HEK293 (cell line): ENCODE data around the gene CAB39.

Source experiments
- BCL6B ChIP-seq: fragments of 450-650 bp; formaldehyde crosslinking; IDR thresholded peaks from 2 replicates; pipeline ENCODE4 v1.5.1; 2017; ENCODE audit warnings: missing biosample characterization, missing genetic modification characterization
- GLIS1 ChIP-seq: fragments of 450-650 bp; formaldehyde crosslinking; IDR thresholded peaks from 2 replicates; pipeline ENCODE4 v1.5.1; 2016; ENCODE audit warnings: missing biosample characterization, missing genetic modification characterization
- HOXC10 ChIP-seq: sonication (generic); formaldehyde crosslinking; IDR thresholded peaks from 2 replicates; pipeline ENCODE4 v1.8.1; 2023; ENCODE audit warnings: mild to moderate bottlenecking, missing genetic modification reagents
- MYNN ChIP-seq: fragments of 450-650 bp; formaldehyde crosslinking; IDR thresholded peaks from 2 replicates; pipeline ENCODE4 v1.5.1; 2016; ENCODE audit warnings: missing biosample characterization, missing genetic modification characterization, borderline replicate concordance
- SCRT1 ChIP-seq: fragments of 450-650 bp; formaldehyde crosslinking; IDR thresholded peaks from 2 replicates; pipeline ENCODE4 v1.5.1; 2016; ENCODE audit warnings: missing biosample characterization, missing genetic modification characterization, borderline replicate concordance
- SP7 ChIP-seq: fragments of 450-650 bp; formaldehyde crosslinking; IDR thresholded peaks from 2 replicates; pipeline ENCODE4 v1.5.1; 2016; ENCODE audit warnings: missing biosample characterization, missing genetic modification characterization
- TCF7L2 ChIP-seq: IDR thresholded peaks from 2 replicates; pipeline ENCODE4 v1.6.1; 2011; ENCODE audit warnings: low read depth, mild to moderate bottlenecking, inconsistent platforms, low read length, moderate library complexity, borderline replicate concordance
- WT1 ChIP-seq: fragments of 450-650 bp; formaldehyde crosslinking; IDR thresholded peaks from 2 replicates; pipeline ENCODE4 v1.5.1; 2016; ENCODE audit warnings: missing biosample characterization, missing genetic modification characterization
- ZBTB17 ChIP-seq: fragments of 450-650 bp; formaldehyde crosslinking; IDR thresholded peaks from 2 replicates; pipeline ENCODE4 v1.5.1; 2016; ENCODE audit warnings: missing biosample characterization, missing genetic modification characterization
- ZFP41 ChIP-seq: fragments of 450-650 bp; formaldehyde crosslinking; IDR thresholded peaks from 2 replicates; pipeline ENCODE4 v1.5.1; 2016; ENCODE audit warnings: missing biosample characterization, missing genetic modification characterization, borderline replicate concordance
- ZNF146 ChIP-seq: fragments of 450-650 bp; formaldehyde crosslinking; IDR thresholded peaks from 2 replicates; pipeline ENCODE4 v1.5.1; 2016; ENCODE audit warnings: missing biosample characterization, missing genetic modification characterization
- ZNF26 ChIP-seq: fragments of 450-650 bp; formaldehyde crosslinking; IDR thresholded peaks from 2 replicates; pipeline ENCODE4 v1.5.1; 2016; ENCODE audit warnings: missing biosample characterization, missing genetic modification characterization
- ZNF274 ChIP-seq, 2 experiments: fragments of 200-500 bp in 1 of 2; fragments of 450-650 bp in 1 of 2; sonication (Bioruptor generic) in 1 of 2; formaldehyde crosslinking in 1 of 2; IDR thresholded peaks; 2 replicates each; pipeline versions ENCODE4 v1.5.1 to v1.6.1; 2014 to 2016; ENCODE audit warnings: borderline replicate concordance in 1 of 2, inconsistent platforms in 1 of 2, low read length in 1 of 2, missing biosample characterization in 1 of 2, missing genetic modification characterization in 1 of 2
- ZNF311 ChIP-seq: fragments of 450-650 bp; formaldehyde crosslinking; IDR thresholded peaks from 2 replicates; pipeline ENCODE4 v1.5.1; 2017; ENCODE audit warnings: missing biosample characterization, missing genetic modification characterization, borderline replicate concordance
- ZNF350 ChIP-seq: fragments of 450-650 bp; formaldehyde crosslinking; IDR thresholded peaks from 2 replicates; pipeline ENCODE4 v1.5.0; 2017; ENCODE audit warnings: missing biosample characterization, mild to moderate bottlenecking, missing genetic modification characterization
- ZNF366 ChIP-seq: fragments of 450-650 bp; formaldehyde crosslinking; conservative IDR thresholded peaks from 2 replicates; pipeline ENCODE4 v1.5.1; 2016; ENCODE audit warnings: missing biosample characterization, missing genetic modification characterization
- ZNF426 ChIP-seq: fragments of 450-650 bp; formaldehyde crosslinking; IDR thresholded peaks from 2 replicates; pipeline ENCODE4 v1.5.1; 2017; ENCODE audit warnings: missing biosample characterization, missing genetic modification characterization, mild to moderate bottlenecking, inconsistent platforms, moderate library complexity
- ZNF449 ChIP-seq: fragments of 450-650 bp; formaldehyde crosslinking; IDR thresholded peaks from 2 replicates; pipeline ENCODE4 v1.5.1; 2017; ENCODE audit warnings: missing biosample characterization, mild to moderate bottlenecking, missing genetic modification characterization, moderate library complexity
- ZNF48 ChIP-seq: fragments of 450-650 bp; formaldehyde crosslinking; IDR thresholded peaks from 2 replicates; pipeline ENCODE4 v1.5.1; 2016; ENCODE audit warnings: missing biosample characterization, missing genetic modification characterization
- ZNF501 ChIP-seq: fragments of 450-650 bp; formaldehyde crosslinking; IDR thresholded peaks from 2 replicates; pipeline ENCODE4 v1.5.1; 2016; ENCODE audit warnings: missing biosample characterization, missing genetic modification characterization
- ZNF548 ChIP-seq: fragments of 450-650 bp; formaldehyde crosslinking; IDR thresholded peaks from 2 replicates; pipeline ENCODE4 v1.5.1; 2016; ENCODE audit warnings: missing biosample characterization, missing genetic modification characterization
- ZNF558 ChIP-seq: fragments of 450-650 bp; formaldehyde crosslinking; IDR thresholded peaks from 2 replicates; pipeline ENCODE4 v1.5.1; 2016; ENCODE audit warnings: missing biosample characterization, missing genetic modification characterization
- ZNF600 ChIP-seq: fragments of 450-650 bp; formaldehyde crosslinking; IDR thresholded peaks from 2 replicates; pipeline ENCODE4 v1.5.1; 2016; ENCODE audit warnings: missing biosample characterization, missing genetic modification characterization
- ZNF76 ChIP-seq: fragments of 450-650 bp; formaldehyde crosslinking; IDR thresholded peaks from 2 replicates; pipeline ENCODE4; 2016; ENCODE audit warnings: low read depth, missing biosample characterization, missing genetic modification characterization, borderline replicate concordance
- ZNF791 ChIP-seq: fragments of 450-650 bp; formaldehyde crosslinking; IDR thresholded peaks from 2 replicates; pipeline ENCODE4 v1.5.1; 2016; ENCODE audit warnings: missing biosample characterization, missing genetic modification characterization
- ZNF792 ChIP-seq: fragments of 450-650 bp; formaldehyde crosslinking; IDR thresholded peaks from 2 replicates; pipeline ENCODE4 v1.5.1; 2016; ENCODE audit warnings: missing biosample characterization, missing genetic modification characterization
- TF ChIP-seq, protein P1 (sequence below): fragments of 450-650 bp; formaldehyde crosslinking; IDR thresholded peaks from 2 replicates; pipeline ENCODE4 v1.5.1; 2016; ENCODE audit warnings: missing biosample characterization, missing genetic modification characterization, borderline replicate concordance
- TF ChIP-seq, protein P2 (sequence below): fragments of 450-650 bp; formaldehyde crosslinking; IDR thresholded peaks from 2 replicates; pipeline ENCODE4 v1.5.1; 2016; ENCODE audit warnings: missing biosample characterization, missing genetic modification characterization

CAB39 gene

GRCh38 chr2:230865766-230866755, 153.4 kb downstream of the CAB39 start (continued):
- TF ChIP-seq ZNF501 (tag by site-specific recombination) (no peak), ZNF366 (tag by site-specific recombination) (no peak), SCRT1 (tag by site-specific recombination) (no peak), ZFP41 (tag by site-specific recombination) (no peak), ZNF449 (no peak), ZNF48 (no peak), GLIS1 (tag by site-specific recombination) (peak; percentile 92), SP7 (tag by site-specific recombination) (peak; percentile 48), ZNF350 (tag by site-specific recombination) (no peak), ZNF548 (tag by site-specific recombination) (no peak), ZNF311 (tag by site-specific recombination) (no peak), ZNF791 (tag by site-specific recombination) (no peak), ZNF146 (tag by site-specific recombination) (no peak), ZNF274 (IDR thresholded peaks at IDR 0.05; ENCODE audit: low read length) (no peak), ZNF274 (tag by site-specific recombination; IDR thresholded peaks at IDR 0.05; ENCODE audit: borderline replicate concordance) (no peak), ZNF600 (tag by site-specific recombination) (no peak), BCL6B (tag by site-specific recombination) (no peak), ZNF76 (tag by site-specific recombination) (peak; percentile 80), TCF7L2 (no peak), HOXC10 (no peak), ZBTB17 (tag by site-specific recombination) (no peak), WT1 (tag by site-specific recombination) (no peak), MYNN (no peak), ZNF558 (tag by site-specific recombination) (no peak), ZNF792 (tag by site-specific recombination) (no peak), ZNF26 (no peak), ZNF426 (tag by site-specific recombination) (no peak)
- TF ChIP-seq, protein P1, sequence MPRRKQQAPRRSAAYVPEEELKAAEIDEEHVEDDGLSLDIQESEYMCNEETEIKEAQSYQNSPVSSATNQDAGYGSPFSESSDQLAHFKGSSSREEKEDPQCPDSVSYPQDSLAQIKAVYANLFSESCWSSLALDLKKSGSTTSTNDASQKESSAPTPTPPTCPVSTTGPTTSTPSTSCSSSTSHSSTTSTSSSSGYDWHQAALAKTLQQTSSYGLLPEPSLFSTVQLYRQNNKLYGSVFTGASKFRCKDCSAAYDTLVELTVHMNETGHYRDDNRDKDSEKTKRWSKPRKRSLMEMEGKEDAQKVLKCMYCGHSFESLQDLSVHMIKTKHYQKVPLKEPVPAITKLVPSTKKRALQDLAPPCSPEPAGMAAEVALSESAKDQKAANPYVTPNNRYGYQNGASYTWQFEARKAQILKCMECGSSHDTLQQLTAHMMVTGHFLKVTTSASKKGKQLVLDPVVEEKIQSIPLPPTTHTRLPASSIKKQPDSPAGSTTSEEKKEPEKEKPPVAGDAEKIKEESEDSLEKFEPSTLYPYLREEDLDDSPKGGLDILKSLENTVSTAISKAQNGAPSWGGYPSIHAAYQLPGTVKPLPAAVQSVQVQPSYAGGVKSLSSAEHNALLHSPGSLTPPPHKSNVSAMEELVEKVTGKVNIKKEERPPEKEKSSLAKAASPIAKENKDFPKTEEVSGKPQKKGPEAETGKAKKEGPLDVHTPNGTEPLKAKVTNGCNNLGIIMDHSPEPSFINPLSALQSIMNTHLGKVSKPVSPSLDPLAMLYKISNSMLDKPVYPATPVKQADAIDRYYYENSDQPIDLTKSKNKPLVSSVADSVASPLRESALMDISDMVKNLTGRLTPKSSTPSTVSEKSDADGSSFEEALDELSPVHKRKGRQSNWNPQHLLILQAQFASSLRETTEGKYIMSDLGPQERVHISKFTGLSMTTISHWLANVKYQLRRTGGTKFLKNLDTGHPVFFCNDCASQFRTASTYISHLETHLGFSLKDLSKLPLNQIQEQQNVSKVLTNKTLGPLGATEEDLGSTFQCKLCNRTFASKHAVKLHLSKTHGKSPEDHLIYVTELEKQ (tag by site-specific recombination) = no peak
- TF ChIP-seq, protein P2, sequence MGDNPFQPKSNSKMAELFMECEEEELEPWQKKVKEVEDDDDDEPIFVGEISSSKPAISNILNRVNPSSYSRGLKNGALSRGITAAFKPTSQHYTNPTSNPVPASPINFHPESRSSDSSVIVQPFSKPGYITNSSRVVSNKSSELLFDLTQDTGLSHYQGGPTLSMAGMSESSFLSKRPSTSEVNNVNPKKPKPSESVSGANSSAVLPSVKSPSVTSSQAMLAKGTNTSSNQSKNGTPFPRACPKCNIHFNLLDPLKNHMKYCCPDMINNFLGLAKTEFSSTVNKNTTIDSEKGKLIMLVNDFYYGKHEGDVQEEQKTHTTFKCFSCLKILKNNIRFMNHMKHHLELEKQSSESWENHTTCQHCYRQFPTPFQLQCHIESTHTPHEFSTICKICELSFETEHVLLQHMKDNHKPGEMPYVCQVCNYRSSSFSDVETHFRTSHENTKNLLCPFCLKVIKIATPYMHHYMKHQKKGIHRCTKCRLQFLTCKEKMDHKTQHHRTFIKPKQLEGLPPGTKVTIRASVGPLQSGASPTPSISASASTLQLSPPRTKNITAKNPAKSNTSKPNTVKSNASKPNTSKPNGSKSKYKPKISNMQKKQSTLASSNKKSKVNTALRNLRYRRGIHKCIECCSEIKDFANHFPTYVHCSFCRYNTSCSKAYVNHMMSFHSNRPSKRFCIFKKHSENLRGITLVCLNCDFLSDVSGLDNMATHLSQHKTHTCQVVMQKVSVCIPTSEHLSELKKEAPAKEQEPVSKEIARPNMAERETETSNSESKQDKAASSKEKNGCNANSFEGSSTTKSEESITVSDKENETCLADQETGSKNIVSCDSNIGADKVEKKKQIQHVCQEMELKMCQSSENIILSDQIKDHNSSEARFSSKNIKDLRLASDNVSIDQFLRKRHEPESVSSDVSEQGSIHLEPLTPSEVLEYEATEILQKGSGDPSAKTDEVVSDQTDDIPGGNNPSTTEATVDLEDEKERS (tag by site-specific recombination) = no peak
